GM12878 (cell line): ENCODE results near the gene ZC3H7B. TPM values are rescaled to one million over a fixed set of nuclear protein-coding genes. Genes with fewer than 3 reads are reported as not detected.

Source experiments
- ASH2L ChIP-seq: fragments of 300-600, 200-600 bp; sonication (generic); IDR thresholded peaks from 2 replicates; pipeline ENCODE4 v1.6.1; 2017; ENCODE audit warnings: low read depth, mild to moderate bottlenecking, borderline replicate concordance
- ATF7 ChIP-seq: fragments of 450-650 bp; IDR thresholded peaks from 2 replicates; pipeline ENCODE4 v1.6.1; 2016; ENCODE audit warnings: low read depth, mild to moderate bottlenecking
- CREB1 ChIP-seq: IDR thresholded peaks from 2 replicates; pipeline ENCODE4 v1.6.1; 2012; ENCODE audit warnings: low read depth, mild to moderate bottlenecking, inconsistent platforms
- DPF2 ChIP-seq: fragments of 450-650 bp; IDR thresholded peaks from 2 replicates; pipeline ENCODE4 v1.6.1; 2017; ENCODE audit warnings: mild to moderate bottlenecking
- ESRRA ChIP-seq: IDR thresholded peaks from 2 replicates; pipeline ENCODE4 v1.6.1; 2012; ENCODE audit warnings: mild to moderate bottlenecking, low read length, improper control_type of control experiment
- ETV6 ChIP-seq, 2 experiments: fragments of 450-650 bp in 1 of 2; IDR thresholded peaks in 1 of 2; conservative IDR thresholded peaks in 1 of 2; 2 replicates each; pipeline ENCODE4 v1.6.1; 2014; ENCODE audit warnings: antibody characterized with exemption in 1 of 2, borderline replicate concordance in 1 of 2, low read depth in 1 of 2, mild to moderate bottlenecking in 1 of 2, moderate library complexity in 1 of 2
- FOXM1 ChIP-seq: IDR thresholded peaks from 2 replicates; pipeline ENCODE4 v1.6.1; 2012; ENCODE audit warnings: low read depth, mild to moderate bottlenecking, inconsistent platforms, low read length, moderate library complexity
- HCFC1 ChIP-seq: fragments of 150-350 bp; IDR thresholded peaks from 2 replicates; pipeline ENCODE4 v1.6.1; 2014; ENCODE audit warnings: low read length
- MYB ChIP-seq: fragments of 150-350 bp; IDR thresholded peaks from 2 replicates; pipeline ENCODE4 v1.6.1; 2014; ENCODE audit warnings: mild to moderate bottlenecking, low read depth, low read length, borderline replicate concordance
- NFYB ChIP-seq: IDR thresholded peaks from 2 replicates; pipeline ENCODE4 v1.6.1; 2011; ENCODE audit warnings: low read depth, mild to moderate bottlenecking, low read length, improper control_type of control experiment, moderate library complexity; ENCODE audit not compliant: insufficient read depth
- NR2C1 ChIP-seq: fragments of 450-650 bp; IDR thresholded peaks from 2 replicates; pipeline ENCODE4 v1.6.1; 2017; ENCODE audit warnings: antibody characterized with exemption, mild to moderate bottlenecking, moderate library complexity
- POLR2A ChIP-seq: IDR thresholded peaks from 2 replicates; pipeline ENCODE4 v1.6.1; 2011; ENCODE audit warnings: low read depth, mild to moderate bottlenecking, low read length
- RB1 ChIP-seq: fragments of 450-650 bp; formaldehyde crosslinking; IDR thresholded peaks from 2 replicates; pipeline ENCODE4 v1.6.1; 2017; ENCODE audit warnings: mild to moderate bottlenecking, borderline replicate concordance
- RBBP5 ChIP-seq: fragments of 200-600 bp; sonication (generic); conservative IDR thresholded peaks from 2 replicates; pipeline ENCODE4 v1.6.1; 2016
- SIN3A ChIP-seq: IDR thresholded peaks from 2 replicates; pipeline ENCODE4 v1.6.1; 2012; ENCODE audit warnings: low read depth, low read length, improper control_type of control experiment
- SREBF1 ChIP-seq: IDR thresholded peaks from 2 replicates; pipeline ENCODE4 v1.6.1; 2012; ENCODE audit warnings: mild to moderate bottlenecking, low read length
- TBL1XR1 ChIP-seq: IDR thresholded peaks from 2 replicates; pipeline ENCODE4 v1.6.1; 2012; ENCODE audit warnings: low read depth, low read length, improper control_type of control experiment
- polyA plus RNA-seq, 11 experiments: library from polyadenylated mRNA; depleted of rRNA in 4 of 11; unstranded in 6 of 11; stranded (reverse) in 5 of 11; fragments of >200 nt; fragmentation: Nextera tagmentation in 4 of 11; fragmentation: Illumina TruSeq in 1 of 11; extraction: Ambion mirVana in 4 of 11; extraction: Trizol in 1 of 11; gene quantifications; 1 replicate in 1 of 11; 2 replicates in 10 of 11; pipeline versions ENCODE4 v1.2.1 to v1.2.3, GENCODE V29; 2011 to 2016; ENCODE audit warnings: inconsistent platforms in 2 of 11, missing spikeins in 2 of 11, low read depth in 1 of 11
- total RNA-seq, 4 experiments: library from RNA; depleted of rRNA in 3 of 4; stranded (reverse); fragments of >200 nt in 3 of 4; fragmentation: Illumina TruSeq in 1 of 4; extraction: Trizol in 1 of 4; gene quantifications; 2 replicates each; pipeline versions ENCODE4 v1.2.1 to v1.2.3, GENCODE V29; 2013 to 2021
- TF ChIP-seq, protein P1 (sequence below), 3 experiments: IDR thresholded peaks in 2 of 3; conservative IDR thresholded peaks in 1 of 3; 2 replicates each; pipeline ENCODE4 v1.5.1; 2011; ENCODE audit warnings: low read depth in 3 of 3, low read length in 3 of 3, mild to moderate bottlenecking in 3 of 3, control low read depth in 2 of 3, moderate library complexity in 2 of 3, inconsistent platforms in 1 of 3, mixed read lengths in 1 of 3; ENCODE audit not compliant: control insufficient read depth in 2 of 3, insufficient read depth in 1 of 3; ENCODE audit errors: extremely low read depth in 1 of 3
- TF ChIP-seq, protein P2 (sequence below): fragments of 450-650 bp; IDR thresholded peaks from 2 replicates; pipeline ENCODE4 v1.6.1; 2017; ENCODE audit warnings: borderline replicate concordance
- TF ChIP-seq, protein P3 (sequence below): fragments of 150-350 bp; IDR thresholded peaks from 2 replicates; pipeline ENCODE4 v1.6.1; 2014; ENCODE audit warnings: mild to moderate bottlenecking, low read depth, low read length
- TF ChIP-seq, protein P4 (sequence below): IDR thresholded peaks from 2 replicates; pipeline ENCODE4 v1.6.1; 2012; ENCODE audit warnings: low read depth, low read length, improper control_type of control experiment

ZC3H7B gene
- total and polyA plus RNA-seq, 10 of the 15 experiments (the other 5 are each of a cell fraction or from before 2014, with no cell fraction given) = 0.26 to 52.3 (median 22.4) TPM

DNA sequence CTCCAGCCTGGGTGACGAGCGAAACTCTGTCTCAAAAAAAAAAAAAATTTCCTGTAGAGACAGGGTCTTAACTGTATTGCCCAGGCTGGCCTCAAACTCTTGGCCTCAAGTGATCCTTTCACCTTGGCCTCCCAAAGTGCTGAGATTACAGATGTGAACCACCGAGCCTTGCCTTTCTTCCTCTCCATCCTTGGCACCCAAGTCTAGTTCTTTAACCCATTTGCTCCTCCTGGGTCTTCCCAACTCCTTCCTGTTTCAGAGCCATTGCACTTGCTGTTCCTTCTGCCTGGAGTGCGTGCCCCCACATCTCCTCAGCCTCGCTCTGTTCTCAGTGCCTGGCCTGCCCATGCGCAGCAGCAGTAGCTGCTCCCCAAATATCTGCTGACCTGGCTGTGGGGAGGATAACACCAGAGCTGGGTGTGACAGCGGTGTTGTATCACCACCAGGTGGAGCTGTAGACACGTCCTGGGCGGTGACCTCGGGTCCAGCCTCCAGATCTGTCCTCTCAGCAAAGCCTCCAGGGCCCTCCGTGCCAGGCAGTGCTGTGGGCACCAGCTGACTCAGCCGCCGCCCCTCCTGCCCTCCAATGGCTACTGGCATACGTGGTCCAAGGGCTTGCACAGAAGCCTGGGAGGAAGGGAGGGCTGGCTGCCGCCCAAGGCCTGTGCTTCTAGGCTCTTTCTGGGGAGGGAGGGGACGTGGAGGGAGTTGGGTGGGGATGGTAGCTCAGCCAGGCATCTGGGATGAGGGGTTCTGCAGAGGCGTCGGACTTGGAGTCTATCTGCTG, 102.4 kb downstream of the ZC3H7B start (continued):
- TF ChIP-seq, protein P1, sequence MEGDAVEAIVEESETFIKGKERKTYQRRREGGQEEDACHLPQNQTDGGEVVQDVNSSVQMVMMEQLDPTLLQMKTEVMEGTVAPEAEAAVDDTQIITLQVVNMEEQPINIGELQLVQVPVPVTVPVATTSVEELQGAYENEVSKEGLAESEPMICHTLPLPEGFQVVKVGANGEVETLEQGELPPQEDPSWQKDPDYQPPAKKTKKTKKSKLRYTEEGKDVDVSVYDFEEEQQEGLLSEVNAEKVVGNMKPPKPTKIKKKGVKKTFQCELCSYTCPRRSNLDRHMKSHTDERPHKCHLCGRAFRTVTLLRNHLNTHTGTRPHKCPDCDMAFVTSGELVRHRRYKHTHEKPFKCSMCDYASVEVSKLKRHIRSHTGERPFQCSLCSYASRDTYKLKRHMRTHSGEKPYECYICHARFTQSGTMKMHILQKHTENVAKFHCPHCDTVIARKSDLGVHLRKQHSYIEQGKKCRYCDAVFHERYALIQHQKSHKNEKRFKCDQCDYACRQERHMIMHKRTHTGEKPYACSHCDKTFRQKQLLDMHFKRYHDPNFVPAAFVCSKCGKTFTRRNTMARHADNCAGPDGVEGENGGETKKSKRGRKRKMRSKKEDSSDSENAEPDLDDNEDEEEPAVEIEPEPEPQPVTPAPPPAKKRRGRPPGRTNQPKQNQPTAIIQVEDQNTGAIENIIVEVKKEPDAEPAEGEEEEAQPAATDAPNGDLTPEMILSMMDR (IDR thresholded peaks at IDR 0.05 in 2 of 3, conservative IDR thresholded peaks at IDR 0.05 in 1 of 3; ENCODE audit: control insufficient read depth in 2 of 3, extremely low read depth in 1 of 3, insufficient read depth in 1 of 3, low read depth in 3 of 3, low read length in 3 of 3) = peak; percentile 97 to 98 (median 97); a peak in 5 of 6 replicates
- TF ChIP-seq HCFC1 (no peak), RB1 (peak; percentile 81; the same call in 1 of the 2 replicates), NR2C1 (no peak), POLR2A (no peak), RBBP5 (no peak), ATF7 (no peak), NFYB (no peak), FOXM1 (no peak), SREBF1 (no peak), ESRRA (no peak), MYB (no peak), ASH2L (no peak), ETV6 (conservative IDR thresholded peaks at IDR 0.05 in 1 of 2, IDR thresholded peaks at IDR 0.05 in 1 of 2; ENCODE audit: borderline replicate concordance in 1 of 2, low read depth in 1 of 2) (no peak), TBL1XR1 (no peak), CREB1 (0 out of 2 replicates have a peak, but pooled peaks have one; percentile 24), DPF2 (no peak), SIN3A (no peak)
- TF ChIP-seq, protein P2, sequence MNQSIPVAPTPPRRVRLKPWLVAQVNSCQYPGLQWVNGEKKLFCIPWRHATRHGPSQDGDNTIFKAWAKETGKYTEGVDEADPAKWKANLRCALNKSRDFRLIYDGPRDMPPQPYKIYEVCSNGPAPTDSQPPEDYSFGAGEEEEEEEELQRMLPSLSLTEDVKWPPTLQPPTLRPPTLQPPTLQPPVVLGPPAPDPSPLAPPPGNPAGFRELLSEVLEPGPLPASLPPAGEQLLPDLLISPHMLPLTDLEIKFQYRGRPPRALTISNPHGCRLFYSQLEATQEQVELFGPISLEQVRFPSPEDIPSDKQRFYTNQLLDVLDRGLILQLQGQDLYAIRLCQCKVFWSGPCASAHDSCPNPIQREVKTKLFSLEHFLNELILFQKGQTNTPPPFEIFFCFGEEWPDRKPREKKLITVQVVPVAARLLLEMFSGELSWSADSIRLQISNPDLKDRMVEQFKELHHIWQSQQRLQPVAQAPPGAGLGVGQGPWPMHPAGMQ = no peak
- TF ChIP-seq, protein P3, sequence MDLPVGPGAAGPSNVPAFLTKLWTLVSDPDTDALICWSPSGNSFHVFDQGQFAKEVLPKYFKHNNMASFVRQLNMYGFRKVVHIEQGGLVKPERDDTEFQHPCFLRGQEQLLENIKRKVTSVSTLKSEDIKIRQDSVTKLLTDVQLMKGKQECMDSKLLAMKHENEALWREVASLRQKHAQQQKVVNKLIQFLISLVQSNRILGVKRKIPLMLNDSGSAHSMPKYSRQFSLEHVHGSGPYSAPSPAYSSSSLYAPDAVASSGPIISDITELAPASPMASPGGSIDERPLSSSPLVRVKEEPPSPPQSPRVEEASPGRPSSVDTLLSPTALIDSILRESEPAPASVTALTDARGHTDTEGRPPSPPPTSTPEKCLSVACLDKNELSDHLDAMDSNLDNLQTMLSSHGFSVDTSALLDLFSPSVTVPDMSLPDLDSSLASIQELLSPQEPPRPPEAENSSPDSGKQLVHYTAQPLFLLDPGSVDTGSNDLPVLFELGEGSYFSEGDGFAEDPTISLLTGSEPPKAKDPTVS = no peak
- TF ChIP-seq, protein P4, sequence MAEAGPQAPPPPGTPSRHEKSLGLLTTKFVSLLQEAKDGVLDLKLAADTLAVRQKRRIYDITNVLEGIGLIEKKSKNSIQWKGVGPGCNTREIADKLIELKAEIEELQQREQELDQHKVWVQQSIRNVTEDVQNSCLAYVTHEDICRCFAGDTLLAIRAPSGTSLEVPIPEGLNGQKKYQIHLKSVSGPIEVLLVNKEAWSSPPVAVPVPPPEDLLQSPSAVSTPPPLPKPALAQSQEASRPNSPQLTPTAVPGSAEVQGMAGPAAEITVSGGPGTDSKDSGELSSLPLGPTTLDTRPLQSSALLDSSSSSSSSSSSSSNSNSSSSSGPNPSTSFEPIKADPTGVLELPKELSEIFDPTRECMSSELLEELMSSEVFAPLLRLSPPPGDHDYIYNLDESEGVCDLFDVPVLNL = no peak
